SK-N-SH (cell line): Measurements from ENCODE around the gene SLC9A8. TPM values are rescaled to one million over a fixed set of nuclear protein-coding genes. Genes with fewer than 3 reads are reported as not detected.
A peak's percentile ranks its signal among the peaks of the same experiment; 100 is the strongest.

Experiments
- CTCF ChIA-PET: fragments of 300-600, 350-600 bp; formaldehyde crosslinking; extraction: SDS; loops from one replicate; lab custom pipeline; 2021; lab: Yijun Ruan, JAX
- POLR2A ChIA-PET: fragments of 350-600 bp; sonication (Branson Sonifier 250); formaldehyde crosslinking; extraction: SDS; loops from one replicate; lab custom pipeline; 2020; ENCODE audit warnings: antibody characterized with exemption, inconsistent platforms; lab: Yijun Ruan, JAX
- DNase-seq: peaks from one replicate; pipeline ENCODE4 v3.0.0; 2012
- H2AFZ ChIP-seq: fragments of 200-600 bp; sonication (generic); 2 replicates; pipeline ENCODE4 v1.8.1; 2016; ENCODE audit warnings: antibody characterized with exemption, mild to moderate bottlenecking, low read depth
- H3F3A ChIP-seq: fragments of 200-600 bp; sonication (generic); replicated peaks from 2 replicates; pipeline ENCODE3; 2016; ENCODE audit warnings: antibody characterized with exemption, mild to moderate bottlenecking; ENCODE audit not compliant: insufficient read depth
- H3K27ac ChIP-seq, 2 experiments: fragments of 200-500 bp in 1 of 2; fragments of 200-600 bp in 1 of 2; sonication (Bioruptor generic) in 1 of 2; sonication (generic), shearing (Covaris generic) in 1 of 2; 2 replicates each; pipeline versions ENCODE4 v1.5.1 to v1.6.1; 2014 to 2016; ENCODE audit warnings: low read depth in 2 of 2, inconsistent platforms in 1 of 2, low read length in 1 of 2, mild to moderate bottlenecking in 1 of 2, mixed read lengths in 1 of 2
- H3K27me3 ChIP-seq: fragments of 200-600 bp; sonication (generic), shearing (Covaris generic); 2 replicates; pipeline ENCODE4 v1.6.1; 2016; ENCODE audit warnings: mixed run types; ENCODE audit not compliant: insufficient read depth
- H3K36me3 ChIP-seq, 2 experiments: fragments of 200-500 bp in 1 of 2; fragments of 200-600 bp in 1 of 2; sonication (Bioruptor generic) in 1 of 2; sonication (generic) in 1 of 2; replicated peaks in 1 of 2; 2 replicates each; pipeline versions ENCODE3 to v1.5.1; 2014 to 2016; ENCODE audit warnings: low read length in 1 of 2, mild to moderate bottlenecking in 1 of 2; ENCODE audit not compliant: insufficient read depth in 2 of 2, control insufficient read depth in 1 of 2
- H3K4me1 ChIP-seq, 2 experiments: fragments of 200-500 bp in 1 of 2; fragments of 200-600 bp in 1 of 2; sonication (Bioruptor generic) in 1 of 2; sonication (generic), shearing (Covaris generic) in 1 of 2; 2 replicates each; pipeline versions ENCODE4 v1.5.1 to v1.6.1; 2014 to 2016; ENCODE audit warnings: low read depth in 1 of 2, low read length in 1 of 2, mixed run types in 1 of 2; ENCODE audit not compliant: insufficient read depth in 2 of 2, control insufficient read depth in 1 of 2
- H3K4me2 ChIP-seq: fragments of 200-600 bp; sonication (generic), shearing (Covaris generic); 2 replicates; pipeline ENCODE4 v1.6.1; 2017; ENCODE audit warnings: mixed run types
- H3K4me3 ChIP-seq, 2 experiments: fragments of 200-500 bp in 1 of 2; fragments of 200-600 bp in 1 of 2; sonication (Bioruptor generic) in 1 of 2; sonication (generic), shearing (Covaris generic) in 1 of 2; 2 replicates each; pipeline versions ENCODE4 v1.5.1 to v1.8.1; 2014 to 2016; ENCODE audit warnings: low read depth in 2 of 2, inconsistent platforms in 1 of 2, low read length in 1 of 2, mild to moderate bottlenecking in 1 of 2, mixed read lengths in 1 of 2, moderate library complexity in 1 of 2
- H3K79me2 ChIP-seq: fragments of 200-600 bp; sonication (generic); 2 replicates; pipeline ENCODE4 v1.8.1; 2017; ENCODE audit warnings: mild to moderate bottlenecking; ENCODE audit not compliant: insufficient read depth
- H3K9ac ChIP-seq: fragments of 200-600 bp; sonication (generic); 2 replicates; pipeline ENCODE4 v1.6.1; 2017; ENCODE audit warnings: mixed run types
- H3K9me2 ChIP-seq: fragments of 200-600 bp; sonication (generic); 2 replicates; pipeline ENCODE4 v1.6.1; 2017; ENCODE audit warnings: mixed run types
- H3K9me3 ChIP-seq: fragments of 200-600 bp; sonication (generic); 2 replicates; pipeline ENCODE4 v1.6.1; 2017; ENCODE audit warnings: mixed run types, mild to moderate bottlenecking, moderate library complexity
- H4K20me1 ChIP-seq: fragments of 200-600 bp; sonication (generic); 2 replicates; pipeline ENCODE4 v1.6.1; 2017; ENCODE audit warnings: mild to moderate bottlenecking, mixed run types; ENCODE audit not compliant: insufficient read depth
- EZH2phosphoT487 ChIP-seq: fragments of 200-600 bp; sonication (generic); IDR thresholded peaks from 2 replicates; pipeline ENCODE4 v1.6.1; 2017; ENCODE audit warnings: low read depth, mixed run types, mild to moderate bottlenecking, antibody characterized with exemption, moderate library complexity, borderline replicate concordance
- FOXM1 ChIP-seq: IDR thresholded peaks from 2 replicates; pipeline ENCODE4 v1.4.0; 2012; ENCODE audit warnings: low read depth, mild to moderate bottlenecking
- GATA2 ChIP-seq: sonication (generic); formaldehyde crosslinking; IDR thresholded peaks from 2 replicates; pipeline ENCODE4 v1.5.0; 2020; ENCODE audit warnings: mild to moderate bottlenecking, missing genetic modification reagents
- JUND ChIP-seq: IDR thresholded peaks from 2 replicates; pipeline ENCODE4 v1.4.0; 2012
- NFIC ChIP-seq: IDR thresholded peaks from 2 replicates; pipeline ENCODE4 v1.4.0; 2012; ENCODE audit warnings: borderline replicate concordance
- RFX5 ChIP-seq: IDR thresholded peaks from 2 replicates; pipeline ENCODE4 v1.6.1; 2012; ENCODE audit warnings: mild to moderate bottlenecking, improper control_type of control experiment, low read length
- SIN3A ChIP-seq: IDR thresholded peaks from 2 replicates; pipeline ENCODE4 v1.6.1; 2012; ENCODE audit warnings: low read depth, mild to moderate bottlenecking, low read length, moderate library complexity, borderline replicate concordance
- SMC3 ChIP-seq: IDR thresholded peaks from 2 replicates; pipeline ENCODE4 v1.6.1; 2012; ENCODE audit warnings: low read depth, low read length, improper control_type of control experiment
- USF2 ChIP-seq: fragments of 150-350 bp; IDR thresholded peaks from 2 replicates; pipeline ENCODE4 v1.6.1; 2017; ENCODE audit warnings: antibody characterized with exemption, low read length, low read depth, borderline replicate concordance
- WGBS: methylation state at CpG from one replicate; pipeline ENCODE4 v1.1.6; 2017; ENCODE audit warnings: low lambda C conversion rate; 5-methylcytosine and 5-hydroxymethylcytosine counted together
- polyA plus RNA-seq, 3 experiments: library from polyadenylated mRNA; depleted of rRNA; stranded (reverse); fragments of >200 nt; gene quantifications; 2 replicates each; pipeline ENCODE4 v1.2.3, GENCODE V29; 2012
- TF ChIP-seq, protein P1 (sequence below): fragments of 200-600 bp; sonication (generic); IDR thresholded peaks from 2 replicates; pipeline ENCODE4 v1.6.1; 2017; ENCODE audit warnings: antibody characterized with exemption, mild to moderate bottlenecking, moderate library complexity
- TF ChIP-seq, protein P2 (sequence below): IDR thresholded peaks from 2 replicates; pipeline ENCODE4 v1.4.0; 2012; ENCODE audit warnings: low read depth

The SLC9A8 gene
- polyA plus RNA-seq, 1 of the 3 experiments (the other 2 are of a cell fraction) = 3.4 TPM

- TF ChIP-seq, protein P1, sequence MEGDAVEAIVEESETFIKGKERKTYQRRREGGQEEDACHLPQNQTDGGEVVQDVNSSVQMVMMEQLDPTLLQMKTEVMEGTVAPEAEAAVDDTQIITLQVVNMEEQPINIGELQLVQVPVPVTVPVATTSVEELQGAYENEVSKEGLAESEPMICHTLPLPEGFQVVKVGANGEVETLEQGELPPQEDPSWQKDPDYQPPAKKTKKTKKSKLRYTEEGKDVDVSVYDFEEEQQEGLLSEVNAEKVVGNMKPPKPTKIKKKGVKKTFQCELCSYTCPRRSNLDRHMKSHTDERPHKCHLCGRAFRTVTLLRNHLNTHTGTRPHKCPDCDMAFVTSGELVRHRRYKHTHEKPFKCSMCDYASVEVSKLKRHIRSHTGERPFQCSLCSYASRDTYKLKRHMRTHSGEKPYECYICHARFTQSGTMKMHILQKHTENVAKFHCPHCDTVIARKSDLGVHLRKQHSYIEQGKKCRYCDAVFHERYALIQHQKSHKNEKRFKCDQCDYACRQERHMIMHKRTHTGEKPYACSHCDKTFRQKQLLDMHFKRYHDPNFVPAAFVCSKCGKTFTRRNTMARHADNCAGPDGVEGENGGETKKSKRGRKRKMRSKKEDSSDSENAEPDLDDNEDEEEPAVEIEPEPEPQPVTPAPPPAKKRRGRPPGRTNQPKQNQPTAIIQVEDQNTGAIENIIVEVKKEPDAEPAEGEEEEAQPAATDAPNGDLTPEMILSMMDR = peak; percentile 34
- TF ChIP-seq, protein P2, sequence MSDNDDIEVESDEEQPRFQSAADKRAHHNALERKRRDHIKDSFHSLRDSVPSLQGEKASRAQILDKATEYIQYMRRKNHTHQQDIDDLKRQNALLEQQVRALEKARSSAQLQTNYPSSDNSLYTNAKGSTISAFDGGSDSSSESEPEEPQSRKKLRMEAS = peak; percentile 58
- no peak for TF ChIP-seq FOXM1
- no peak for TF ChIP-seq EZH2phosphoT487
- TF ChIP-seq, all 33 proteins: peak for 14
Observed at GRCh38 chr20:49812507-49813304, at the start of gene SLC9A8 (continued).

DNA sequence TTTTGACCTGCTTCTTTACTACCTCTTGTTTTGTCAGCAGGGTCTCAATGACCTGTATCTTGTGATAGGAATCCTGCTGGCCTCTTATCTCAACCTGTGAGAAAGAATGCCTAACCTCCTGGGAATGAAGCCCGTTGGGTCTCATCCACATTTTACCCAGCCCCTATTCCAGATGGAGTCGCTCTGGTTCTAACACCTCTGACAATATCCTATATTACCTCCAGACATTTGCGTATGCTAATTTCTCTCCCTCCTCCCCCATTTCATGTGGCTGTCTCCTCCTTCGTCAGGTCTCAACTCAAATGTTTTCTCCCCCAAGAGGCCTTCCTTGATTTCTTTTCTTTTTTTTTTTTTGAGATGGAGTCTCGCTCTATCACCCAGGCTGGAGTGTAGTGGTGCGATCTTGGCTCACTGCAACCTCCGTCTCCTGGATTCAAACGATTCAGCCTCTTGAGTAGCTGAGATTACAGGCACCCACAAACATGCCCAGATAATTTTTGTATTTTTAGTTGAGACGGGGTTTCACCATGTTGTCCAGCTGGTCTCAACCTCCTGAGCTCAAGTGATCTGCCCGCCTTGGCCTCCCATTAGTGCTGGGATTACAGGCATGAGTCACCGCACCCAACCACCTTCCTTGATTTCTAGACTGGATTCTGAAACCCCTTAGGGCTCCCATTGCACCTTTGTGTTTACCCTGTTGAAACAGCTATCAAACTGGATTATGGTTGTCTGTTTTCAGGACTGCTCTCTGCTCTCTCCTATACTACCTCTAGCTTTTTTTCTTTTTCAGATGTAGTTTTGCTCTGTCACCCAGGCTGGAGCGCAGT is 49.5 kb upstream of the SLC9A8 start:
- CTCF ChIA-PET = interaction anchor here (1.0 kb wide), 1 partner anchor 10 kb away, joined by 3 read pairs; no protein-coding TSS in a partner anchor
- Histone ChIP-seq H3K27me3 (no peaks in the 10 kb centered on the region), H3K4me1 (no peaks in the 10 kb centered on the region), H3K9ac (no peak overlapping the region), H3K79me2 (no peaks in the 10 kb centered on the region), H3K9me3 (no peaks in the 10 kb centered on the region)
- no peak for DNase-seq
- TF ChIP-seq JUND (no peak), RFX5 (no peak), SIN3A (no peak), GATA2 (CRISPR knock-in tag) (no peak), SMC3 (no peak), NFIC (no peak), USF2 (no peak)
- TF ChIP-seq, all 33 proteins: peak for 0
- no peaks in the 10 kb centered on the region for H3F3A ChIP-seq
- no peak overlapping the region for H3K4me3 ChIP-seq
- no peak overlapping the region for H2AFZ ChIP-seq
- H3K4me2 ChIP-seq = no peak overlapping the region
- POLR2A ChIA-PET = no interaction called here
- 92% methylated on average over 11 of the region's 12 CpGs for WGBS
- no peaks in the 10 kb centered on the region for H3K9me2 ChIP-seq
- H4K20me1 ChIP-seq = no peaks in the 10 kb centered on the region
- no peaks in the 10 kb centered on the region for H3K36me3 ChIP-seq
- H3K27ac ChIP-seq = no peak overlapping the region
